ENCODE results near the gene ZNF582. TPM values are rescaled to one million over a fixed set of nuclear protein-coding genes. Genes with fewer than 3 reads are reported as not detected.

Gene ZNF582
- total and polyA plus RNA-seq, 7 donors: 1.1 to 2.6 (median 1.3) TPM

DNA sequence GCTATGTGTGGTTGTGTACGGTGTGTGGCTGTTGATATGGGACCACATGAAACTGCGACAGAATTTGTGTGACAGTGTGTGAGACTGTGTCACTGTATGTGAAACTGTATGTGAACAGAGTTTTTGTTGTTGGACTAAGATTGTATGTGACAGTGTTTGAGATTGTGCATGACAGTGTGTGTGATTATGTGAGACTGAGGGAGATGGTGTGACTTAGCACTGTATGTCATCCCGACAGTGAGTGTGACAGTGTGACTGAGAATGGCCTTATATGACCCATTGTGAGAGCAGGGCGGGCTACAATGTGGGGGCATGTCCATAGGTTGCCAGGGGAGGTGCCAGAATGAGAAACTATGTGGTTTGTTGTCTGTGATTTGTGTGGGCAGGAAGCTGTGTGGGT is 11.7 kb upstream of the ZNF582 start:
- H3K4me1 ChIP-seq: peaks cover 5% of the 10 kb centered on the region
- no peak overlapping the region for H3K27ac ChIP-seq
- H3K4me3 ChIP-seq: peak overlapping the region; percentile 80
- intact Hi-C loops (cut with DNase I): loop anchor here (10.0 kb wide), 1 partner anchor 100 kb away; the partner anchor contains the start of gene ZNF471 (in 2 of the 2)
- TF ChIP-seq CTCF (IDR thresholded peaks at IDR 0.05): no peak
- H3K27me3 ChIP-seq (ENCODE audit: insufficient read depth in 3 of 3, low read length in 2 of 3): no peaks in the 10 kb centered on the region
- WGBS, 3 donors: 92 to 95% (median 93%) methylated on average over 4 of the region's 4 CpGs
- DNase-seq (no peak), ATAC-seq (no peak)
- H3K9me3 ChIP-seq: peaks cover 76% of the 10 kb centered on the region
- H3K36me3 ChIP-seq (ENCODE audit: insufficient read depth in 1 of 2, low read depth in 1 of 2): peaks cover 16 to 34% of the 10 kb centered on the region in 2 donors

- no peak for DNase-seq
- intact Hi-C loops (cut with DNase I): loop anchor here (5.0 to 10.0 kb wide), 2 partner anchors 73 to 100 kb away; partner anchors contain the start of genes ZNF471 (in 2 of the 2) and ZNF667 (in 1 of the 2)
- no peak for TF ChIP-seq CTCF (IDR thresholded peaks at IDR 0.05)
- H3K27me3 ChIP-seq (ENCODE audit: insufficient read depth in 3 of 3, low read length in 2 of 3): no peaks in the 10 kb centered on the region
- ATAC-seq: no peak
- peak overlapping the region; percentile 91 for H3K27ac ChIP-seq
- peaks cover 15 to 30% of the 10 kb centered on the region in 2 donors for H3K36me3 ChIP-seq (ENCODE audit: insufficient read depth in 1 of 2, low read depth in 1 of 2)
- peaks cover 5% of the 10 kb centered on the region for H3K4me1 ChIP-seq
- WGBS, 3 donors: 40 to 45% (median 43%) methylated on average over 9 of the region's 9 CpGs
- peaks cover 76% of the 10 kb centered on the region for H3K9me3 ChIP-seq
- peak overlapping the region; percentile 80 for H3K4me3 ChIP-seq
Measured at GRCh38 chr19:56404705-56405056, 11.3 kb upstream of the ZNF582 start.

- Histone ChIP-seq H3K4me3 (peak within 1 kb of the TSS; percentile 80), H3K36me3 (ENCODE audit: insufficient read depth in 1 of 2, low read depth in 1 of 2) (peaks cover 11 to 28% of the 10 kb centered on the region in 2 donors), H3K9me3 (peaks cover 76% of the 10 kb centered on the region), H3K27me3 (ENCODE audit: insufficient read depth in 3 of 3, low read length in 2 of 3) (no peaks in the 10 kb centered on the region), H3K27ac (peak within 1 kb of the TSS; percentile 91), H3K4me1 (peaks cover 5% of the 10 kb centered on the region)
- DNase-seq (peak; percentile 97 to 99), ATAC-seq (peak; percentile 99 to 100 (median 99))
- WGBS, 3 donors: 0 to 1% (median 0%) methylated on average over 66 to 70 of the region's 70 CpGs
- no peak for TF ChIP-seq CTCF (IDR thresholded peaks at IDR 0.05)
- intact Hi-C loops (cut with DNase I): loop anchor here (5.0 to 10.0 kb wide), 2 partner anchors 73 to 101 kb away; partner anchors contain the start of genes ZNF471 (in 2 of the 2) and ZNF667 (in 1 of the 2)
Measured at GRCh38 chr19:56403764-56404704, 10.7 kb upstream of the ZNF582 start, which contains the start of gene ZNF583. Gene ZNF583, plus strand, starts transcription at chr19:56404332. Its CDS starts 2,783 bp downstream, at chr19:56407115.

DNA sequence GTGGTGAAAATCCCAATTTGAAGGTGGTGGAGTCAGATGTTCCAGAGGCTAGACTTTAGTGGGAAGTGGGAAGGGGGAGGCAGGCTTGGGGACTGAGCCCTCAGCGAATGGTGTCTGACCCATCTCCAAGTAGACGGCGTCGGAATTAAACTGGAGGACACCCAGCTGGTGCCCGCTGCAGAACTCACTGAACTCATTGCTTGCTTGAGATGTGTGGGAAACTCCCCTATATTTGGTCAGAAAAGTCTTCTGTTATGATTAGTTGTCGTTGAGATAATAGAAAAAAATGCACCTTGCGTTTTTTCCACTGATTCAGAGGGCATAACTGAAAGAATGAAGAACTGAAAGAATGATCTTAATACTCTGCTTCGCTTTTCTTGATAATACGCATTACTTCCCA is 9.9 kb upstream of the ZNF582 start:
- Histone ChIP-seq H3K27ac (peak overlapping the region; percentile 91), H3K4me3 (peak overlapping the region; percentile 80), H3K9me3 (peaks cover 73% of the 10 kb centered on the region), H3K4me1 (peaks cover 5% of the 10 kb centered on the region), H3K36me3 (ENCODE audit: insufficient read depth in 1 of 2, low read depth in 1 of 2) (peaks cover 7 to 28% of the 10 kb centered on the region in 2 donors), H3K27me3 (ENCODE audit: insufficient read depth in 3 of 3, low read length in 2 of 3) (no peaks in the 10 kb centered on the region)
- no peak for TF ChIP-seq CTCF (IDR thresholded peaks at IDR 0.05)
- no peak for ATAC-seq
- 8 to 9% (median 8%) methylated on average over 9 of the region's 9 CpGs for WGBS, 3 donors
- DNase-seq: no peak
- intact Hi-C loops (cut with DNase I): loop anchor here (5.0 to 10.0 kb wide), 2 partner anchors 74 to 102 kb away; partner anchors contain the start of genes ZNF471 (in 2 of the 2) and ZNF667 (in 1 of the 2)
